Activated CD4-positive, alpha-beta T cell treated with anti-CD3 and anti-CD28 coated beads, Interleukin-2, Interleukin-4, amounts not matched to agents 100 ng/mL and 50 ng/mL, durations not matched to agents 16 hours and 8 hours (primary cell): Measurements from ENCODE around the gene OSBPL7.

Experiments
- DNase-seq: peaks from one replicate; pipeline ENCODE4 v3.0.0-alpha.2; 2020; ENCODE audit warnings: low spot score

The OSBPL7 gene

GRCh38 chr17:47763913-47764582 lies 57.5 kb downstream of the OSBPL7 start:
- no peak for DNase-seq

DNA sequence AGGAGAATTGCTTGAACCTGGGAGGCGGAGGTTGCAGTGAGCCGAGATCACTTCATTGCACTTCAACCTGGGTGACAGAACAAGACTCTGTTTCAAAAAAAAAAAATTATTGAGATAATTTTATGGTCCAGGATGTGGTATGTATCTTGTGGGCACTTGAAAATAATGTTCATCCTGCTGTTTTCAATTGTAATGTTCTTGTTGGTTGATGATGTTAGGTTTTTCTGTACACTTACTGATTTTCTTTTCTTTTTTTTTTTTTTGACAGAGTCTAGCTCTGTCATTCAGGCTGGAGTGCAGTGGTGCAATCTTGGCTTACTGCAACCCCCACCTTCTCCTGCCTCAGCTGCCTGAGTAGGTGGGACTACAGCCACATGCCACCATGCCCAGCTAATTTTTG lies 58.9 kb downstream of the OSBPL7 start:
- DNase-seq, result no peak

DNA sequence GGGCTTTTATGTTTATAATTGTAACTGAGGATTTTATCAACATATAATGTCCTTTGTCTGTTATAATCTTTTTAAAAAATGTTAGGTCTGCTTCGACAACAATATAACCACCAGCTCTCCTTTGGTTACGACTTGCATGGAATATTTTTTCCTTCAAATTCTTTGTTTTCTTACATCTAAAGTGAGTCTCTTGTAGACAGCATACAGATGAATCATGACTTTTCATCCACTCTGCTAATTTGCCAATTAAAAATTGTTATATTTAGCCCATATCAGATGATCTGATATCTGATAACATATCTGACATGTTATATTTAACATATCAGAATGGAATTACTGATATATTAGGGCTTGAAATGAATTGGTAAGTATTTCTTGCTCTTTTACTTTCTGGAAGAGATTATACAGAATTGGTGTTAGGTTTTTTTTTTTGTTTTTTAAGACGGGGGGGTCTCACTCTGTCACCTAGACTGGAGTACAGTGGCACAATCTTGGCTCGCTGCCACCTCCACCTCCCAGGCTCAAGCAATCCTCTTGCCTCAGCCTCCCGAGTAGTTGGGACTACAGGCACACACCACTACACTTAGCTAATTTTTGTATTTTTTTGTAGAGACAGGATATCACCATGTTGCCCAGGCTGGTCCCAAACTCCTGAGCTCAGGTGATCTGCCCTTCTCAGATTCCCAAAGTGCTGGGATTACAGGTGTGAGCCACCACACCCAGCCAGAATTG lies 61.0 kb downstream of the OSBPL7 start:
- DNase-seq, result no peak

DNA sequence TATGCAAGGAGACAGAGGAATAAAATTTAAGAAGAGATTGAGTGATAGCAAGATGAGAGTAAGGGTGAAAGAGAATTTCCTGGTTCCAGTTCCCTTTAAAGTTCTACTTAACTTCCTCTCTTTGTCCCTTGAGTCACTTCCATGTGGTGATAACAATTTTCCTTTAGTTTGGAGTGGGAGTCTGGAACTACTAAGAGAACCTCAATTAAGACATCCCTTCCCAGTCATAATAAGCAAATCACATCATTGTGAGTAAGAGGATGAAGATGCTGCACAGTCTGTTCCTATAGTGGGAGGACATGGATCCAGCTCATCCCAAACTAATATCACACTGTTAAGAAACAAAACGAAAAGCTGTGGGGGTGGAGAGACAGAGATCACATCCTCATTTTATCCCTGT lies 64.2 kb downstream of the OSBPL7 start:
- DNase-seq, result no peak
